ENCODE results near the gene SNUPN.
"Not testable (repeated sequence)": the region's sequence is repeated elsewhere in the genome, so short reads cannot be mapped to it uniquely, and the experiment has no call there.

SNUPN gene

DNA sequence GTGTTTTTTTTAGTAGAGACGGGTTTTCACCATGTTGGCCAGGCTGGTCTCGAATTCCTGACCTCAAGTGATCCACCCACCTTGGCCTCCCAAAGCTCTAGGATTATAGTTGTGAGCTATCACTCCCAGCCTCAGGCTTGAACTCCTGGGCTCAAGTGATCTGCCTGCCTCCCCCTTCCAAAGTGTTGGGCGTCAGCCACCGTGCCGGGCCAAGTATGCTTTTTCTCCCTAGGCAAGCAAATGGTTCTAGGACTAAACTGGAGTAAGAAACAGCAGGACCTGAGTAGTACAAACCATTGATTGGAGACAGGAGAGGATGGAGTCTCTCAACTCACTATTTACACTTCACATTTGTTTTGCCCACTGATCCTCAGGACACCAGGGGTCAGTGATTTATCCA lies 41.8 kb downstream of the SNUPN start:
- no peak for DNase-seq (ENCODE audit: low spot score)

DNA sequence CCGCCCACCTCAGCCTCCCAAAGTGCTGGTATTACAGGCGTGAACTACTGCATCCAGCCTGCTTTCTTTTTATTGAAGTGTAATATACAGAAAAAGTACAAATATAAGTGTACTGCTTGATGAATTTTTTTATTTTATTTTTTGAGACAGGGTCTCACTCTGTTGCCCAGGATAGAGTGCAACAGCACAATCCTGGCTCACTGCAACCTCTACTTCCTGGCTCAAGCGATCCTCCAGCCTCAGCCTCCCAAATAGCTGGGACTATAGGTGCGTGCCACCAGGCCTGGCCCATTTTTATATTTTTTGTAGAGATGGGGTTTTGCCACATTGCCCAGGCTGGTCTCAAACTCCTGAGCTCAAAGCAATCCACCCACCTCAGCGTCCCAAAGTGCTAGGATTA lies 42.6 kb downstream of the SNUPN start:
- not testable (repeated sequence) for DNase-seq (ENCODE audit: low spot score)

- DNase-seq (ENCODE audit: low spot score): peak; percentile 80
Observed at GRCh38 chr15:75578948-75579920, 46.3 kb downstream of the SNUPN start, which contains the start of gene PTPN9. PTPN9 (minus strand) TSS chr15:75579315; CDS start chr15:75578776, 539 bp downstream.

- DNase-seq (ENCODE audit: low spot score): peak; percentile 19
Observed at GRCh38 chr15:75578173-75578947, 47.2 kb downstream of the SNUPN start.

DNA sequence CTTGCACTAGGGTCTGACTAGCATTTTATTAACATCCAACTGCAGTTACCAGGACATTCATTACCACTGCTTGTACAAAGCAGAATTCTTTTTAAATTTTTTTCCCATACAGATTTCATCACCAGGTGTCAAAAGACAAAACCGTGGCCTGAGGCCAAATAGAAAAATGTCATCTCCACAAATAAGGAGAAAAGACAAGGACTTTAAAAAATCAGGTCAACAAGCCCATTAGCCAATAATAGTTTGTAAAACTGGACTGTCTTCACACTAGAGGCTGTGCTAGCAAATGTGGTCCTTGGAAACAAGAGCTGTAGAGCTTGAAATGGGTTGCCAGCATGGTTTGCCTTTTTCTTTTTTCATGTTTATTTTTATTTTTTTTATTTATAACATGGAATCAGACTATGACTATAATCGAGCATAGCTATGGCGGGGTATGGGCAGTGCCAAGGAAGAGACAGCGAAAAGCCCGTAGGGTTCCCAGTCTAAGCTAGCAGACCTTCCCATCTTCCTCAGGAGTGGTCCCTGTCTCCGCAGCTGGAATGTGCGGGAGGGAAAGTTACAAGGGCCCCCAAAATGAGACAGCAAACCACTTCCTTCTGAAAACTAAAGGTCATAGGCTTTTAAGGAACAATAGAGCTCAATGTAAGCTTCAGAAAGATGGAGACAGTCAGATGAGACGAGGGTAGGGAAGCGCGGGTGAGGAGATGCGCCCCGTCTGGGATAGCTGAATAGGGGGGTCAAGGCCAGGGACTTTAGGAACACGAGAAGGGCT lies 47.9 kb downstream of the SNUPN start:
- DNase-seq (ENCODE audit: low spot score): peak; percentile 23

DNA sequence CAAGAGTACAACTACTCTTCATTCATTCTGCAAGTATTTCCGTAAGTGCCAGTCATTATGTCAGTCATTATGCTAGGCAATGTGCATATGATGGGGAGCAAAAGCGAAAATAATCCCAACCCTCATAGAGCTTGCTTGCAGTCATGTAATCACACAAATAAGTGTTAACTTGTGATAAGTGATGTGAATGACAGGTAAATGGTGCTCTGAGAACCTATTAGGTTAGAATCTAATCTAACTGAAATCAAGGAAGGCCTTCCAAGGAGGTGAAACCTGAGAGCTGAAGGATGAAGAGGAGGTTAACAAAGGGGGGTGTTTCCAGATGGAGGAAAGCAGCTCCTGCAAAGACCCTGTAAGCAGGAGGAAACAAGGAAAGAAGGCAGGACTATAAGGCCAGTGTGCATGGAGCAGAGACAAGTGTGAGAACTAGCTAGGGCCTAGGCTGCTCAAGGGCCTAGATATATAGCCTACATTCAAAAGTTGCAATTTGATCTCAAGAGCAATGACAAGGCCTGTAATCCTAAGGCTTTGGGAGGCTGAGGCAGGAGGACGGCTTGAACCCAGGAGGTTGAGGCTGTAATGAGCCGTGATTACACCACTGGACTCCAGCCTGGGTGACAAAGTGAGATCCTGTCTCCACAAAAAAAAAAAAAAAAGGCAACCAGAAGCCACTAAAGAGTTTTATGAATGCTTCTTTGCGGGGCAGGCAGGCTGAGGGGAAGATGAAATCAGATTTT lies 51.7 kb downstream of the SNUPN start:
- no peak for DNase-seq (ENCODE audit: low spot score)

DNA sequence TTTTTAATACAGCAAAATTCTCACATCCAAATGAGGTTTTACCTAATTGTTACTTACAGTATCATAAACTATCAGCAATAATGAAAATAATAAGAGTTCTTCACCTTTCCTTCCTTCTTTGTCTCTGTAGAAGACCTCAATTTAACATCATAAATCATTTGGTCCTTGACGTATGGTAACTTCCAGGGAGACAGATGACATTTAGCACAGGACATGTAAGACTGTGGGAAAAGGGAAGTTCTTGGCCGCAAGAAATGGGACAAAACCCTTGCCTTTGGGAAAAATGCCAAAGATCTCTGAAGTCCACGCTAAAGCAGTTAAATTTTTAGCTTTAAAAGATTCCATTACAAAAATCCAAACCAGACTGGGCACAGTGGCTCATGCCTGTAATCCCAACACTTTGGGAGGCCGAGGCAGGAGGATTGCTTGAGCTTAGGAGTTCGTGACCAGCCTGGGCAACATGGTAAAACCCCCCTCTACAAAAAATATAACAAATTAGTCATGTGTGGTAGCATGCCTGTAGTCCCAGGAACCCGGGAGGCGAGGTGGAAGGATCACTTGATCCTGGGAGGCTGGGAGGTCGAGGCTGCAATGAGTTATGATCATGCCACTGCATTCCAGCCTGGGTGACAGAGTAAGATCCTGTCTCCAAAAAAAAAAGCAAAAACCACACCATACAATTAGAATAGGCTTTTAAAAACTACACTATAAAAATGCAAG lies 55.2 kb downstream of the SNUPN start:
- peak; percentile 9 for DNase-seq (ENCODE audit: low spot score)

- no peak for DNase-seq (ENCODE audit: low spot score)
Observed at GRCh38 chr15:75565062-75565970, 60.2 kb downstream of the SNUPN start.

DNA sequence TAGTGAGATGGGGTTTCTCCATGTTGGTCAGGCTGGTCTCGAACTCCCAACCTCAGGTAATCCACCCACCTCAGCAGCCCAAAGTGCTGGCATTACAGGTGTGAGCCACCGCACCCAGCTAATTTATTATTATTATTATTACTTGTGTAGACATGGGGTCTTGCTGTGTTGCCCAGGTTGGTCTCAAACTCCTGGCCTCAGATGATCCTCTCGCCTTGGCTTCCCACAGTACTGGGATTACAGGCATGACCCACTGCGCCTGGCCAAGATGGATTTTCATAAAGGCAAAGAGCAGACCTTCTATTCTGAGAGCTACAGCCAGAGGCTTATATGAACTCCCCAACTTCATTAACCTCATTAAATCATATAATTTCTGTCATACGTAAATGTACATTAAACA lies 63.6 kb downstream of the SNUPN start:
- DNase-seq (ENCODE audit: low spot score): no peak

DNA sequence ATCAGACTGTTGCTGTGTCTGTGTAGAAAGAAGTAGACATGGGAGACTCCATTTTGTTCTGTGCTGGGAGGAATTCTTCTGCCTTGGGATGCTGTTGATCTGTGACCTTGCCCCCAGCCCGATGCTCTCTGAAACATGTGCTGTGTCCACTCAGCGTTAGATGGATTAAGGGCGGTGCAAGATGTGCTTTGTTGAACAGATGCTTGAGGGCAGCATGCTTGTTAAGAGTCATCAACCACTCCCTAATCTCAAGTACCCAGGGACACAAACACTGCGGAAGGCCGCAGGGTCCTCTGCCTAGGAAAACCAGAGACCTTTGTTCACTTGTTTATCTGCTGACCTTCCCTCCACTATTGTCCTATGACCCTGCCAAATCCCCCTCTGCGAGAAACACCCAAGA lies 66.2 kb downstream of the SNUPN start:
- DNase-seq (ENCODE audit: low spot score): not testable (repeated sequence)

DNA sequence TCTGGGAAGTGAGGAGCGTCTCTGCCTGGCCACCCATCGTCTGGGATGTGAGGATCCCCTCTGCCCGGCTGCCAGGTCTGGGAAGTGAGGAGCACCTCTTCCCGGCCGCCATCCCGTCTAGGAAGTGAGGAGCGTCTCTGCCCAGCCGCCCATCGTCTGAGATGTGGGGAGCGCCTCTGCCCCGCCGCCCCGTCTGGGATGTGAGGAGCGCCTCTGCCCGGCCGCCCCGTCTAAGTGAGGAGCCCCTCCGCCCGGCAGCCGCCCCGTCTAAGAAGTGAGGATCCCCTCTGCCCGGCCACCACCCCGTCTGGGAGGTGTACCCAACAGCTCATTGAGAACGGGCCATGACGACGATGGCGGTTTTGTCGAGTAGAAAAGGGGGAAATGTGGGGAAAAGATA lies 66.6 kb downstream of the SNUPN start:
- DNase-seq (ENCODE audit: low spot score): not testable (repeated sequence)

DNA sequence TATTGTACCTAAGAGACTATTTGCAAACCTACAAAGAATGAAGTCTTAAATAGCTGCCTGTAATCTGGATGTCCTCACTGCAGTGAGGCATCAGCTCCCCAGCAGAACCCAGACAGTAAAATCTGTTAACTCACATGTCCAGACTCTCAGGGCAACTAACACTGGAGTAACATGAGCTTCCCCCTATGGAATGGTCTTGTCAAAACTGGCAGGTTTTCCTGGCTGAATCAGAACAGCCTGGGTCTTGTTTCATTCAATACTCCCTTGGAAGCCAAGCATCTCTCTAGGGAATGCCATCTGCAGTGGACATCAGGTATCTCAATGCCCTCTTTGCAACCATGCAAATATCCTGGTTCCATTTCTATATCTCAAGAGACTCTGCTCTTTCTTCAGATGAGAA lies 70.8 kb downstream of the SNUPN start:
- DNase-seq (ENCODE audit: low spot score): no peak

GRCh38 chr15:75553659-75554058 lies 71.9 kb downstream of the SNUPN start:
- DNase-seq (ENCODE audit: low spot score): no peak

GRCh38 chr15:75551091-75551490 lies 74.4 kb downstream of the SNUPN start:
- no peak for DNase-seq (ENCODE audit: low spot score)

Data from putamen (tissue), 1 donor.